ENCODE measurements around the gene NUDT21.
"Not testable (repeated sequence)": the region's sequence is repeated elsewhere in the genome, so short reads cannot be mapped to it uniquely, and the experiment has no call there.

The NUDT21 gene

DNA sequence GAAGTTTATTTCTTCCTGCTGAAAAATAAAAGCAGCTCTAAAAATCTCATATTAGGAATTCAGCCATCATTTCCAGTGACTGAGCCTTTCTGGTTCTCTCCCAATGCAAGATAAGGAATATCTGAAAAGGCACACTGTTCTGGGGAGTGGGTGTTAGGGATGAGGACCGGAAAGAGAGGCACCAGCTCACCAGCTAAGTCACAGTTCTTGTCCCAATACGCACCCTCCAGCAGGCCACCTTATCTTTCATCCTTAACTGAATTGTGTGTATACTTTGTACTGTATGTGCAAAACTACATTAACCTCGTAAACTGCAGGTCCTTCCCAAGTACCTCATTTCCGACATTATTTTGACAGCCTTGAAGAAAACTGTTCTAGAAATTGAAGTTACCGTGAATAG lies 36.8 kb downstream of the NUDT21 start:
- no peak for DNase-seq

GRCh38 chr16:56413381-56413780 lies 37.8 kb downstream of the NUDT21 start:
- no peak for DNase-seq

DNA sequence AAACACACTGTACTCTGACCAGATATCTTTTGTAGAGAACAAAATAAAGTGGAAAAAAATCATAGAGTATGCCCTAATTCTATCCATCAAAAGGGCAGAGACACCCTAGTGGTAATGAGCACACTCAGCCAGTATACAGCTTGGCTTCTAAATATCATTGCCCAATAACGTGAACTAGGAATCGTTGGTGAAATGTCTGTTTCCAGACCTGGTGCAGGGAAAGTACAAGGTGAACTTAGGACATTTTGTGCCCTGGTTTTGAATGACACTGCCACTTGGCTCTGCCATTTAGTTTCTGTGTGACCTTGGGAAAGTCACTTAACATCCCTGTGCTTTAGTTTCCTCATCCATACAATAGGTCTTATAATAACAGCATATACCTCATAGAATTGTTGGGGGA lies 39.5 kb downstream of the NUDT21 start:
- DNase-seq, result no peak

DNA sequence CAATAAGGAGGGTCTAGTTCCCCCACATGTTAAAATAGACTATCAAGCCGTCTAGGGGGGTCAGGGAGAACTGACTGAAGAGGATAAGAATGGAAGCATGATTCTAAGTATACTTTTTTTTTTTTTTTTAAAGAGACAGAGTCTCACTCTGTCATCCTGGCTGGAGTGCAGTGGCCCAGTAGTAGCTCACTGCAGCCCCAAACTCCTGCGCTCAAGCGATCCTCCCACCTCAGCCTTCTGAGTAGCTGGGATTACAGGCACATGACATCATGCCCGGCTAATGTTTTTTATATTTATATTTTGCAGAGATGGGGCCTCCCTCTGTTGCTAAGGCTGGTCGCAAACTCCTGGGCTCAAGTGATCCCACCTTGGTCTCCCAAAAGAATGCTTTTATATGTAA lies 40.0 kb downstream of the NUDT21 start:
- no peak for DNase-seq

- DNase-seq, result no peak
These were observed 41.9 kb downstream of the NUDT21 start for GRCh38 chr16:56409195-56409594.

- DNase-seq, result no peak
These were observed 42.6 kb downstream of the NUDT21 start for GRCh38 chr16:56408379-56409098.

GRCh38 chr16:56405977-56406672 lies 45.0 kb downstream of the NUDT21 start:
- DNase-seq, result no peak

- no peak for DNase-seq
These were observed 49.6 kb downstream of the NUDT21 start for GRCh38 chr16:56401482-56401881.

DNA sequence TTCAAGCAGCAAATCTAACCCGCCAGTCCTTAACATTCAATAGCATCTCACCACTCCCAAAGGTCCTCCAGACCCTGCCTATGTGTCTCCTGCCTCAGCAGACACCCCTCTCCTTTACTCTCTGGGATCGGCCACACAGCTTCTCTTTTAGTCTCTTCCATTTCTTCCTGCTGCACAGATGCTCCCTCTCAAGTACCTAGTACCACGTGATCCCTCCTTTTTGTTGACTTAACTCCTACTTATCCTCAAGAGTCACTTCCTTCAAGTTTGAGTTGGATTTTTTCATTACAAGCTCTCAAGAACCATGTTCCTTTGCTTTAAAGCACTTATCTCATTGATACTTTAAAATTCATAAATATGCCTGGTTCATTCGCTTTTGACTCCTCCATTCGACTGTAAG lies 50.7 kb downstream of the NUDT21 start:
- DNase-seq, result no peak

DNA sequence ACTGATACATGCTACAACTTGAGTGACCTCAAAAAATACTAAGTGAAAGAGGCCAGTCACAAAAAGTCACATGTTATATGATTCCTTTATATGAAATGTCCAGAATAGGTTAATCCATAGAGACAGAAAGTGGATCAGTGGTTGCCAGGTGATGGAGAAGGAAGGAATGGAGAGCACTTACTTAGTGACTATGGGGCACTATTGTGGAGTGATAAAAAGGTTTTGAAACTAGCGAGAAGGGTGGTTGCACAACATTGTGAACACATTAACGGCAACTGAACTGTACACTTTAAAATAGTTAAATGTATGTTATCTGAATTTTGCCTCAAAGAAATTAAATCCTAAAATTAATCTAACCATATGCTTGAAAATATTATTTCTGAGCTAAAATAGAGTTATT lies 51.6 kb downstream of the NUDT21 start:
- no peak for DNase-seq

DNA sequence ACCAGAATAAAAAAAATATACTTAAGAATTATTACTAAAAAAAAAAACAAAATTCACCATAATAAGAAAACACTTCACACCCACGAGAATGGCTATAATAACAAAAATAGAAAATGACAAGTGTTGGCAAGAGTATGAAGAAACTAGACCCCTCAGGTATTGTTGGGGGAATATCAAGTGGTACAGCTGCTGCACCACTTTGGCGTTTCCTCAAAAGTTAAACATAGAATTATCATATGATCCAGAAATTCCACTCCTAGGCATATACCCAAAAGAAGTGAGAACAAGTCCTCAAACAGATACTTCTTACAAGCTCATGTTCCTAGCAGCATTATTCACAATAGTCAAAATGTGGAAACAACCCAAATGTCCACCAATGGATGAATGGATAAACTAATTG lies 52.1 kb downstream of the NUDT21 start:
- no peak for DNase-seq

DNA sequence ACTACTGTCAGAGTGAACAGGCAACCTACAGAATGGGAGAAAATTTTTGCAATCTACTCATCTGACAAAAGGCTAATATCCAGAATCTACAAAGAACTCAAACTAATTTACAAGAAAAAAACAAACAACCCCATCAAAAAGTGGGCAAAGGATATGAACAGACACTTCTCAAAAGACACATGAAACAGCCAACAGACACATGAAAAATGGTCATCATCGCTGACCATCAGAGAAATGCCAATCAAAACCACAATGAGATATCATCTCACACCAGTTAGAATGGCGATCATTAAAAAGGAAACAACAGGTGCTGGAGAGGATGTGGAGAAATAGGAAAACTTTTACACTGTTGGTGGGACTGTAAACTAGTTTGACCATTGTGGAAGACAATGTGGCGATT lies 54.4 kb downstream of the NUDT21 start:
- DNase-seq, result not testable (repeated sequence)

DNA sequence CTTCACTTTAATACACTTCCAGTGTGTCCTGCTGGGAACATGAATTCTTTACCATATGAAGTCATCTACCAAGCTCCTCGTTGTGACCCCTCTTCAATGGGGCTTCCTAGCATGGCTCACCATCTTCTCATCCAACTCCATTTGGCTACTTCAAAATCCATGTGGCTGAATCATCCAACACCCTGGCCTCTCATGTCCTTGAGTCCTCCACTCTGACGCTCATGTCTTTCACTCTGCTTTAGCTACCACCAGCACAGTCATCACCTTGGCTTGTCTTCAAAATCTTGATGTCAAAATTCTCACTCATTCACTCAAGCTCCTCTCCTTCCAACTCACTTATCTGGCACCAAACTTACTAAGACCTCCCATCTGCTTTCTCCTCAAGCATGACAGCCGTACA lies 61.6 kb downstream of the NUDT21 start:
- DNase-seq, result no peak

DNA sequence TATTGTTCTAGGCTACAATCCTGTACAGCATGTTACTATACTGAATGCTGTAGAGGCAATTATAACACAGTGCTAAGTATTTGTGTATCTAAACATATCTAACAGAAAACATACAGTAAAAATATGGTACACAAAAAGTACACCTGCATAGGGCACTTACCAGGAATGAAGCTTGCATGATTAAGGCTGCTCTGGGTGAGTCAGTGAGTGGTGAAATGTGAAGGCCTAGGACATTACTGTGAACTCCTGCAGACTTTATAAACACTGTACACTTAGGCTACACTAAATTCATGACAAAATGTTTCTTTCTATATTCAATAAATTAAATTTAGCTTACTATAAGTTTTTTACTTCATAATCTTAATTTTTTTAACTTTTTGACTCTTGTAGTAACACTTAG lies 62.9 kb downstream of the NUDT21 start:
- no peak for DNase-seq

- no peak for DNase-seq
These were observed 63.7 kb downstream of the NUDT21 start for GRCh38 chr16:56387396-56387795.

- no peak for DNase-seq
These were observed 66.9 kb downstream of the NUDT21 start for GRCh38 chr16:56384074-56384721.

DNA sequence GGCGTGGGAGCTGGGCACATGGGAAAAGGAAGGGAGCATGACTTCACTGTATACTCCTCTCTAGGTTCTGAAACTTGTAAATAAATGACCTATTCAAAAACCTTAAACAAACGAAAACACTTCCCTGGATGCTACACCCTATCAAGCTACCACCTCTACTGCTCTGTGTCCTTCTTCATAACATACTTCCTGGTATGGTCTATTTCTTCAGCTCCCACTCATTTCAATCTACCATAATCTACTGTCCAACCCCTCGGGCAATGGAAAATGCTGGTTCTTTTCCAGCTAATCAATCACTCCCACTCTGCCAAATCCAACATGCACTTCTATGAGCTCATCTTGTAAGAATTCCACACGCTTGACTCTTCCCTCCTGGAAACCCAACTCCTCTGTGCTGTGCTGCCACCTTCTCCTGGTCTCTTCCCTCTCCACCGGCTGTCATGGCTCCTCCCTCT lies 68.2 kb downstream of the NUDT21 start:
- DNase-seq, result no peak

GRCh38 chr16:56382459-56382858 lies 68.7 kb downstream of the NUDT21 start:
- no peak for DNase-seq

- not testable (repeated sequence) for DNase-seq
These were observed 70.2 kb downstream of the NUDT21 start for GRCh38 chr16:56380778-56381485.
